PC-9 (cell line): ENCODE results near the gene MRO. TPM values are rescaled to one million over a fixed set of nuclear protein-coding genes. Genes with fewer than 3 reads are reported as not detected.

Source experiments
- BruUV-seq: library from RNA; stranded (reverse); fragments of 400-500 nt; replicated peaks from 2 replicates; lab custom pipeline; 2021; lab: Mats Ljungman, UMichigan
- CTCF ChIA-PET: fragments of 300-600 bp; sonication (Branson Sonifier 250); formaldehyde crosslinking; loops from one replicate; lab custom pipeline; 2022; ENCODE audit warnings: antibody characterized with exemption; lab: Charles Lee
- POLR2A ChIA-PET: fragments of 300-600 bp; sonication (Branson Sonifier 250); formaldehyde crosslinking; loops from one replicate; lab custom pipeline; 2022; ENCODE audit warnings: antibody characterized with exemption; ENCODE audit not compliant: unreplicated experiment; lab: Charles Lee
- DNase-seq, 2 experiments: peaks; one replicate each; pipeline versions ENCODE4 v3.0.0 to v3.0.0-alpha.2; 2015 to 2022; ENCODE audit warnings: mixed read lengths in 1 of 2
- H2AFZ ChIP-seq: fragments of 200-600 bp; sonication (generic); 2 replicates; pipeline ENCODE4 v1.8.1; 2017; ENCODE audit warnings: antibody characterized with exemption
- H3F3A ChIP-seq: fragments of 200-600 bp; sonication (generic); 2 replicates; pipeline ENCODE4 v1.8.1; 2017; ENCODE audit warnings: antibody characterized with exemption, mild to moderate bottlenecking, low read depth; ENCODE audit not compliant: insufficient read depth
- H3K27ac ChIP-seq: fragments of 200-600 bp; sonication (generic); 2 replicates; pipeline ENCODE4 v1.6.1; 2016; ENCODE audit warnings: mixed run types
- H3K27me3 ChIP-seq: fragments of 200-600 bp; sonication (generic); 2 replicates; pipeline ENCODE4 v1.6.1; 2016; ENCODE audit warnings: low read depth, mixed run types; ENCODE audit not compliant: insufficient read depth
- H3K36me3 ChIP-seq: fragments of 200-600 bp; sonication (generic); 2 replicates; pipeline ENCODE4 v1.6.1; 2016; ENCODE audit warnings: low read depth, mixed run types
- H3K4me1 ChIP-seq: fragments of 200-600 bp; sonication (generic); replicated peaks from 2 replicates; pipeline ENCODE4 v1.6.1; 2016; ENCODE audit warnings: mixed run types; ENCODE audit not compliant: insufficient read depth
- H3K4me2 ChIP-seq: fragments of 200-600 bp; sonication (generic); 2 replicates; pipeline ENCODE4 v1.6.1; 2017; ENCODE audit warnings: mixed run types
- H3K4me3 ChIP-seq: fragments of 200-600 bp; sonication (generic); 2 replicates; pipeline ENCODE4 v1.6.1; 2016; ENCODE audit warnings: mixed run types
- H3K79me2 ChIP-seq: fragments of 200-600 bp; sonication (generic); 2 replicates; pipeline ENCODE4 v1.6.1; 2017; ENCODE audit warnings: low read depth, mixed run types
- H3K9me2 ChIP-seq: fragments of 200-600 bp; sonication (generic); 2 replicates; pipeline ENCODE4 v1.8.1; 2017; ENCODE audit warnings: mild to moderate bottlenecking; ENCODE audit not compliant: insufficient read depth
- H3K9me3 ChIP-seq: fragments of 200-600 bp; sonication (generic); 2 replicates; pipeline ENCODE4 v1.8.1; 2016; ENCODE audit warnings: low read depth; ENCODE audit not compliant: insufficient read depth
- H4K20me1 ChIP-seq: fragments of 200-600 bp; sonication (generic); 2 replicates; pipeline ENCODE4 v1.8.1; 2017; ENCODE audit not compliant: insufficient read depth
- EZH2 ChIP-seq: fragments of 200-600 bp; sonication (generic); IDR thresholded peaks from 2 replicates; pipeline ENCODE4 v1.8.0; 2017; ENCODE audit warnings: antibody characterized with exemption, low read depth
- intact Hi-C: fragments of 100-400 bp; cut with micrococcal nuclease; formaldehyde crosslinking; loops from one replicate; pipeline ENCODE4 v1.10.0; 2022; ENCODE audit not compliant: unreplicated experiment
- total RNA-seq: library from RNA; stranded (reverse); gene quantifications from 2 replicates; pipeline ENCODE4 v1.2.3, GENCODE V29; 2021
- TF ChIP-seq, protein P1 (sequence below): fragments of 200-600 bp; sonication (generic); conservative IDR thresholded peaks from 2 replicates; pipeline ENCODE4 v1.6.1; 2017; ENCODE audit warnings: mixed run types, antibody characterized with exemption, mild to moderate bottlenecking, moderate library complexity

Gene MRO
- total RNA-seq, 1 experiment from 2014 or later, result not detected

DNA sequence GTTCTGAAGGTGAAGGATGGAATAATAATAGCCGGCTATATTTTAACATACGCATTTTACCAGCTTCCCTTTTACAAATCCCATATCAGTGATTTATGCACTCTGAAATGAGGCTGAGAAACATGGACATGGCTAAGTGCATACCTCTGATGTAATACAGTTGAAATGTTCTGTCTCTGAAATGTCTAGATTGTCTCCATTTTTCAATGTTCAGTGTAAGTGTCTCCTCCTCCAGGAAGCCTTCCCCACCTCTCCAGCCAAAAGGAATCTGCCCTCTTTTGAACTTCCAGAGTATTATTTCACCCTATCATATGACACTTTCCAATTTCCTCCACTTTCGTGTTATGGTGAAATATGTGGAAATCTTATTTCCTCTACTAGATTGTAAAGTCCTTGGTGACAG lies 29.6 kb upstream of the MRO start:
- Histone ChIP-seq H3K36me3 (no peaks in the 10 kb centered on the region), H3K4me3 (no peak overlapping the region), H3K9me2 (no peaks in the 10 kb centered on the region), H4K20me1 (no peaks in the 10 kb centered on the region), H2AFZ (no peak overlapping the region), H3F3A (peaks cover 22% of the 10 kb centered on the region), H3K27ac (no peak overlapping the region), H3K4me1 (peaks cover 19% of the 10 kb centered on the region), H3K9me3 (no peaks in the 10 kb centered on the region), H3K4me2 (no peak overlapping the region), H3K79me2 (no peaks in the 10 kb centered on the region), H3K27me3 (no peaks in the 10 kb centered on the region)
- no TSS peak for BruUV-seq
- intact Hi-C loops, result no loop called here
- POLR2A ChIA-PET, result no interaction called here
- CTCF ChIA-PET, result no interaction called here
- DNase-seq, result no peak
- TF ChIP-seq EZH2, result no peak
- TF ChIP-seq, protein P1, sequence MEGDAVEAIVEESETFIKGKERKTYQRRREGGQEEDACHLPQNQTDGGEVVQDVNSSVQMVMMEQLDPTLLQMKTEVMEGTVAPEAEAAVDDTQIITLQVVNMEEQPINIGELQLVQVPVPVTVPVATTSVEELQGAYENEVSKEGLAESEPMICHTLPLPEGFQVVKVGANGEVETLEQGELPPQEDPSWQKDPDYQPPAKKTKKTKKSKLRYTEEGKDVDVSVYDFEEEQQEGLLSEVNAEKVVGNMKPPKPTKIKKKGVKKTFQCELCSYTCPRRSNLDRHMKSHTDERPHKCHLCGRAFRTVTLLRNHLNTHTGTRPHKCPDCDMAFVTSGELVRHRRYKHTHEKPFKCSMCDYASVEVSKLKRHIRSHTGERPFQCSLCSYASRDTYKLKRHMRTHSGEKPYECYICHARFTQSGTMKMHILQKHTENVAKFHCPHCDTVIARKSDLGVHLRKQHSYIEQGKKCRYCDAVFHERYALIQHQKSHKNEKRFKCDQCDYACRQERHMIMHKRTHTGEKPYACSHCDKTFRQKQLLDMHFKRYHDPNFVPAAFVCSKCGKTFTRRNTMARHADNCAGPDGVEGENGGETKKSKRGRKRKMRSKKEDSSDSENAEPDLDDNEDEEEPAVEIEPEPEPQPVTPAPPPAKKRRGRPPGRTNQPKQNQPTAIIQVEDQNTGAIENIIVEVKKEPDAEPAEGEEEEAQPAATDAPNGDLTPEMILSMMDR, result no peak

DNA sequence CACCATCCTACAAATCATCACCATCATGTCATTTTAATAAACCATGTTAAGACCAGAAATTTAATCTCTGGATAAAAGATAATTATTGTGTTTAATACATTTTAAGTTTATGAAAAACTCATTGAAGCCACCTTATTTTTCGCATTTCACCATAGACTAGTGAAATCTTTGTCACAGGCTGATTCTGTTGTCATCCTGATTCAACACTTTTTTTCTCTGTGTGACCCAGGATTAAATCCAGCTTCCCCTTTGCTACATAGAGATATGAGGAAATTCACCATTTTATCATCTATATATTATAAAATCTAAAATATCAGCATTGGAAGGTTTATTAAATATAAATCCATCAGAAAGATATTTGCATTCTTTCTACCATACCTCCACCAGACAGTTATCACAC lies 29.2 kb upstream of the MRO start:
- no TSS peak for BruUV-seq
- Histone ChIP-seq H3K4me3 (no peak overlapping the region), H3K27ac (no peak overlapping the region)

DNA sequence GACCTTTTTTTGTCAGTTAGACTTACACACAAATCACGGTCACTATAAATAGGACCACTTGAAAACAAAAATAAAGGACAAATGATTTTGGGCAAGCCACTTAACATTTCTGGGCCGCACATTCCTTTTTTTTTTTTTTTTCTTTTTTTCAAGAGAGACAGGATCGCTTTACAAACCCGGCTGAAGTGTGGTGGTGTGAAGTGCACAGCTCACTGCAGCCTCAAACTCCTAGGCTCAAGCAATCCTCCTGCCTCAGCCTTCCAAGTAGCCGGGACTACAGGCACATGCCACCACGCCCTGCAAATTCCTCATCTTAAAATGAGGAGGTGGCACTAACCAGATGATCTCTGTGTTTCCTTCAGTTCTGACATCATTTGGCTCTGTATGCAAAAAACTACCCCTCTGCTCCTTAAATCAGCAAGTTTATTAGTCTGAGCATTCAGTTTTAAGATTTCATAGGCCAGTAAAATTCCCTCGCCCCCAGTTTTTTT lies 28.3 kb upstream of the MRO start:
- H3K4me1 ChIP-seq, result peaks cover 6% of the 10 kb centered on the region; the same call in 1 of the 2 replicates
- H4K20me1 ChIP-seq, result no peaks in the 10 kb centered on the region
- intact Hi-C loops, result no loop called here
- no peaks in the 10 kb centered on the region for H3K79me2 ChIP-seq
- no peak overlapping the region for H2AFZ ChIP-seq
- no peak overlapping the region for H3K4me2 ChIP-seq
- H3K4me3 ChIP-seq, result no peak overlapping the region
- peaks cover 10% of the 10 kb centered on the region; the same call in 1 of the 2 replicates for H3F3A ChIP-seq
- no peaks in the 10 kb centered on the region for H3K9me3 ChIP-seq
- no peaks in the 10 kb centered on the region for H3K36me3 ChIP-seq
- no TSS peak for BruUV-seq
- no peak for TF ChIP-seq EZH2
- TF ChIP-seq, protein P1, result no peak
- CTCF ChIA-PET, result no interaction called here
- H3K9me2 ChIP-seq, result no peaks in the 10 kb centered on the region
- POLR2A ChIA-PET, result no interaction called here
- H3K27me3 ChIP-seq, result no peaks in the 10 kb centered on the region
- no peak overlapping the region for H3K27ac ChIP-seq
- no peak for DNase-seq

More for the DNA sequence above, 29.2 kb upstream of the MRO start:
- no peaks in the 10 kb centered on the region for H3K79me2 ChIP-seq
- intact Hi-C loops, result no loop called here
- H3F3A ChIP-seq, result peaks cover 18% of the 10 kb centered on the region; the same call in 1 of the 2 replicates
- H3K27me3 ChIP-seq, result no peaks in the 10 kb centered on the region
- ChIA-PET POLR2A (no interaction called here), CTCF (no interaction called here)
- H3K4me2 ChIP-seq, result no peak overlapping the region
- H4K20me1 ChIP-seq, result no peaks in the 10 kb centered on the region
- peaks cover 15% of the 10 kb centered on the region for H3K4me1 ChIP-seq
- no peak overlapping the region for H2AFZ ChIP-seq
- no peaks in the 10 kb centered on the region for H3K36me3 ChIP-seq
- H3K9me3 ChIP-seq, result no peaks in the 10 kb centered on the region
- no peak for DNase-seq
- H3K9me2 ChIP-seq, result no peaks in the 10 kb centered on the region
- TF ChIP-seq, protein P1, result no peak
- no peak for TF ChIP-seq EZH2
